CD1c-positive myeloid dendritic cell (primary cell): ENCODE results near the gene NOL4L.

Experiments used
- DNase-seq: peaks from one replicate; pipeline ENCODE4 v3.0.0-alpha.2; 2016; ENCODE audit errors: extremely low spot score

NOL4L gene

DNA sequence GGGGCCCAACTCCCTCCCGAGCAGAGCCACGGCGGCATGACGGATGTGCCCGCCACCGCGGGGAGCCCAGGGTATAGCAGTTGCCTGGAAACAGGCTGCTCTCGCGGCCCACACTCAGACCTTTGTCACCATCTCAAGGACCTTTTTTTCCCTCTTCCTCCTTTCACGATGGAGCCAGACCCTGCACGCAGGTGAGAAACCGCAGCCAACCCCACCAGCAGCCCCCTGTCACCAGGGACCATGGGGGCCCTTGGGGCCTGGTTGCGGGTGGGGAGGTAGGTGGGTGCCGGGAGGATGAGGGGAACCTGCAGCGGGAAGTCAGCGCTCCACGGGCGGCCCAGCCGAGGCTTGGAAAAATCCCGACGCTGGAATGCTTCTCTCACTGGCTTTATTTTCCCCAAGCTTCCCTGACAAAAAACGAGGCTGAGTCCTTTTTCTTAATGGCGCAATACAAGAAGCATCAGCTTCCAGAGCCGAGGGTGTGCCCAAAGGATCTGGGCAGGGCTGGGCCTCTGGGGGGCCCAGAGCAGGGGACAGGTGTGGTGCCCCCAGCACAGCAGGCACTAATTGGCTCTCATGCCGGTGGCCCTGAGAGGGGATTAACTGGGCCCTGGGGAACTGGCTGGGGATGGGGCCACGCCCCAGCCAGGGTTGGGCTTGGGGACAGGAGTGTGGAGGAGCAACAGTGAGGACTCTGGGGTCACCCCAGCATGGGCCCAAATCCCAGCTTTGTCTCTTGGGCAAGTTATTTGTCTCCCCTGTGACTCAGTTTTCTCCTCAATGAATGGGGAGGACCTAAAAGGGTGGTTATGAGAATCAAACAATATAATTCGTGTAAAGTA is 23.9 kb downstream of the NOL4L start:
- no peak for DNase-seq

DNA sequence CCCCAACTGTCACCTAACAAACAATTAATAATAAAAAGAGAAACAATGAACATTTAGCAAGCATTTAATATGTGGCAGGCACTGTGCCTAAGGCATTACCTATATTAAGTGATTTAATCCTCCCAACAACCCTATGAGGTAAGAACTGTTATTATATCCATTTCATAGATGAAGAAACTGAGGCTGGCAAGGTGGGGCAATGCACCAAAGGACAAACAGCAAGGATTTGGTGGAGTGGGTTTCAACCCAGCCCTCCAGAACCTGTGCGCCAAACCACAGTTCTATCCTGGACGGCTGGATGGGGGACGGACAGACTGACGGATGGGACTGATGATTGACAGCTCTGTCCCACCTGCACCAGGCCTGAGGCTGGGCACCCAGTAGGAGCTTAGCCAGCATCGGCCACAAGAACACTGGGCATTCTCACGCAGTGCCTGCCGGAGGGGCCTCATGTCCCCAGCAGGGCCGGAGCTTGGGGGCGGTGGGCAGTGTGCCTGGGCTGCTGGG is 24.6 kb downstream of the NOL4L start:
- no peak for DNase-seq

GRCh38 chr20:32559753-32560380 is 25.3 kb downstream of the NOL4L start:
- no peak for DNase-seq

- no peak for DNase-seq
These were observed 25.9 kb downstream of the NOL4L start for GRCh38 chr20:32559205-32559752.

- no peak for DNase-seq
These were observed 26.6 kb downstream of the NOL4L start for GRCh38 chr20:32558526-32558925.

DNA sequence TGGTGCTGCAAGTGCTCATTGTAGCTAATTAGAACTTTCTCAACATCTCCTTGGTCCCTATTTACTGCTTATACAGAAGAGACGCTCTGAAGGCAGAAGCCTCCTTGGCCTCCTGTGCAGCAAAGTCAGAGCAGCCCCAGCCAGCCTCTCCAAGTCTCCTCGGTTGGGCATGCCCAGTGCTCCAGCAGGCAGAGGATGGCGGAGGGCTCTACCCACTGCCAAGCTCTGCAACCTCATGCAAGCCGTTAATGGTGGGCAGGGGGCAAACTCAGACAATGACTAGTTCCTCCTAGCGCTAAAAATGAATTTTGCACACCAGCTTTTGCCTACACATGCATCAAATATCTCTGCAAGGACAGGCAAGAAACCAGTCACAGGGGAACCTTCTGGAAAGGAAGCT is 27.8 kb downstream of the NOL4L start:
- no peak for DNase-seq

- DNase-seq = no peak
These were observed 28.6 kb downstream of the NOL4L start for GRCh38 chr20:32556312-32557184.

DNA sequence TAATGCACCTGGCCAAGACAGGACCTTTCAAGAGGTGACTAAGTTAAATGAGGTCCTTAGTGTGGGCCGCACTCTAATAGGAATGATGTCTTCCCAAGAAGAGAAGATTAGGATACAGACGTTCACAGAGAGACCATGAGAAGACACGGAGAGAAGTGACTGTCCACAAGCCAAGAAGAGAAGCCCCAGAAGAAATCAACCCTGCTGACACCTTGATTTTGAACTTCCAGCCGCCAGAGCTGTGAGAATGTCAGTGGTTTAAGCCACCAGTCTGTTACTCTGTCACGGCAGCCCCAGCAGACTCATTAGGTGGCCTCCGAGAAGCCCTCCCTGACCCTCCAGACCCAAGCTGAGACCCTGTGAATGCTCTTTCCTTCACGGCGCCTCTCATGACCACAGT is 29.5 kb downstream of the NOL4L start:
- no peak for DNase-seq

GRCh38 chr20:32554965-32555289 is 30.2 kb downstream of the NOL4L start:
- DNase-seq = no peak

- DNase-seq = no peak
These were observed 31.5 kb downstream of the NOL4L start for GRCh38 chr20:32553618-32554017.

DNA sequence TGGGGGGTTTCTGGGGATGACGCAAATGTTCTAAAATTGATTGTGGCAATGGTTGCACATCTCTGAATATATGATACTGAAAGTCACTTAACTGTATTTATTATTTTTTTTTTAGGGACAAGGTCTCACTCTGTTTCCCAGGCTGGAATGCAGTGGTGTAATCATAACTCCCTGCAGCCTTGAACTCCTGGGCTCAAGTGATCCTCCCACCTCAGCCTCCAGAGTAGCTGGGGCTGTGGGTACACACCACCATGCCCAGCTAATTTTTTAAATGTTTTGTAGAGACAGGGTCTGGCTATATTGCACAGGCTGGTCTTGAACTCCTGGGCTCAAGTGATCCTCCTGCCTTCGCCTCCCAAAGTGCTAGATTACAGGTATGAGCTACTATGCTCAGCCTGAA is 33.4 kb downstream of the NOL4L start:
- no peak for DNase-seq

DNA sequence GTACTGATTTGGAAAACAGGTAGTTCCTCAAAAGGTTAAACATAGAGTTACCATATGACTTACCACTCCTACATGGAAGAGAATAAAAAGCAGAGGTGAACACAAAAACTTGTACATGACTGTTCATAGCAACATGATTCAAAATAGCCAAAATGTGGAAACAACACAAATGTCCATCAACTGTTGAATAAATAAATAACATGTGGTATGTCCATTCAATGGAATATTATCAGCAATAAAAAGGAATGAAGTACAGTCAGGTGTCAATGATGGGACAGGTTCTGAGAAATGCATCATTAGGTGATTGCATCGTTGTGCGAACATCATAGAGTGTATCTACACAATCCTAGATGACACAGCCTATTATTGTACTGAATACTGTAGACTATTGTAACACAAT is 35.3 kb downstream of the NOL4L start:
- no peak for DNase-seq

GRCh38 chr20:32547753-32548034 is 37.4 kb downstream of the NOL4L start:
- no peak for DNase-seq

DNA sequence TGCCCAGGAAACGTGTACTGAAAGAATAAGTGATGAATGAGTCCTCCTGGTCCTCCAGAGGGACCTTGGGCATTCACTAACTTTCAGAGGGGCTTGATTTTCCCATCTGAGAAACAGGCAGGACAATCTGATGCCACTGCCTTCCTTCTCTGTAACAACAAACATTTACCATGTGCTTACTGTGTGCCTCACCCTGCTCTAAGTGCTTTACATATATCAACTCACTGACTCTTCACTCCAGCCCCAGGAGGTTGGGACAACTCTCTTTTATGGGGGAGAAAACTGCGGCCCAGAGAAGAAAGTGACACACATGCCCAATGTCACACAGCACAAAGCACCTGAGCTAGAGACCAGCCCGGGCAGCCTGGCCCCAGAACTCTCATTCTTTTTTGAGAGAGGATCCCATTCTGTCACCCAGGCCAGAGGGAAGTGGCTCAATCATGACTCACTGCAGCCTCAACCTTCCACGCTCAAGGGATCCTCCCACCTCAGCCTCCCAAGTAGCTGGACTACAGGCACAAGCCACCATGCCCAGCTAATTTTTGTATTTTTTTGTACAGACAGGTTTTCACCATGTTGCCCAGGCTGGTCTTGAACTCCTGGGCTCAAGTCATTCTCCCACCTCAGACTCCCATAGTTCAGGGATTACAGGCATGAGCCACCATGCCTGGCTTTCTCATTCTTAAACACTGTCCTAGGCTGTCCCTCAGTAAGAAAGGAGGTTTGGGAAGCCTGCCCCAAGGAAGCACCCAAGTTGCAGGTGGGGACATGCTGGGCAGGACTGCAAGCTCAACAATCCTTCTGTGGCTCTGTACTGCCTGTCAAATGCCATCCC is 38.0 kb downstream of the NOL4L start:
- no peak for DNase-seq

- DNase-seq = no peak
These were observed 40.0 kb downstream of the NOL4L start for GRCh38 chr20:32544893-32545840.

- DNase-seq = no peak
These were observed 40.8 kb downstream of the NOL4L start for GRCh38 chr20:32544260-32544722.

DNA sequence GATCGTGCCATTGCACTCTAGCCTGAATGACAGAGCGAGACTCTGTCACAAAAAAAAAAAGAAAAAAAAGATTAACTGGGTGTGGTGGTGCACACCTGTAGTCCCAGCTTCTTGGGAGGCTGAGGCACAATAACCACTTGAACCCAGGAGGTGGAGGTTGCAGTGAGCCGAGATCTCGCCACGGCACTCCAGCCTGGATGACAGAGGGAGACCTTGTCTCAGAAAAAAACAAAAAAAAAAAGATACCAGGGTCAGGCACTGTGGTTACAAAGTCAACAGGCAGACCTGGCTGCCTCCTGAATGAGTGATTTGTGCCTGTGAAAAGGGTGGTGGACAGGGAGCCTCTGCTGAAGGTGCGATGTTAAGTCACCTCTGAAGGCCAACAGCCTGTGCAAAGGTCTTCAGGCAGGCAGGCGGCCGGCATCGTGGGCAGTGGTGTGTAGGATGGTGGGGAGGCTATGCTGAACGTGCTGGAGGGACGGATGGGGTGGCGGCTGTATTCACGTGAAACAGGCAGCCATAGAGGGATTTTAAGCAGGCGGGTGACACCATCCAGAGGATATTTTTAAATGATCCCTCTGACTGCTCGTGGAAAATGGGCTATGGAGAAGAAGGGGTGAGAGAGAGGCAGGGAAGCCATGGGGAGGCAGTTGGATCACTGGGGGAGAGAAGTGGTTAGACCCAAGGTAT is 41.4 kb downstream of the NOL4L start:
- no peak for DNase-seq

- no peak for DNase-seq
These were observed 42.9 kb downstream of the NOL4L start for GRCh38 chr20:32542259-32542615.
